Panc1 (cell line): ENCODE measurements around the gene WDR48. TPM values are rescaled to one million over a fixed set of nuclear protein-coding genes. Genes with fewer than 3 reads are reported as not detected.

Experiments used
- ATAC-seq: fragments of 200-7000 bp; cut with Tn5 transposase; 2 replicates; pipeline ENCODE4 v1.9.1; 2020; ENCODE audit warnings: mild to moderate bottlenecking, moderate library complexity
- BruUV-seq: library from RNA; stranded (reverse); fragments of 400-500 nt; replicated peaks from 2 replicates; lab custom pipeline; 2021; lab: Mats Ljungman, UMichigan
- CTCF ChIA-PET: fragments of 300-600 bp; sonication (Branson Sonifier 250); formaldehyde crosslinking; loops from one replicate; lab custom pipeline; 2022; ENCODE audit warnings: antibody characterized with exemption; lab: Charles Lee
- POLR2A ChIA-PET: fragments of 300-600 bp; sonication (Branson Sonifier 250); formaldehyde crosslinking; loops from one replicate; lab custom pipeline; 2022; ENCODE audit warnings: antibody characterized with exemption; lab: Charles Lee
- DNase-seq: peaks from one replicate; pipeline ENCODE4 v3.0.0-alpha.2; 2010; ENCODE audit warnings: low read depth, low spot score
- H3K27ac ChIP-seq: 2 replicates; pipeline ENCODE4 v1.5.1; 2011; ENCODE audit warnings: mild to moderate bottlenecking, low read length, inconsistent platforms
- H3K27me3 ChIP-seq: fragments of 200-500 bp; sonication (Bioruptor generic); 2 replicates; pipeline ENCODE4 v1.6.0; 2014; ENCODE audit warnings: low read length, inconsistent platforms; ENCODE audit not compliant: control insufficient read depth, insufficient read depth
- H3K36me3 ChIP-seq: fragments of 200-500 bp; sonication (Bioruptor generic); 2 replicates; pipeline ENCODE4 v1.5.1; 2014; ENCODE audit warnings: inconsistent platforms, mild to moderate bottlenecking, low read length, moderate library complexity; ENCODE audit not compliant: control insufficient read depth, insufficient read depth
- H3K4me1 ChIP-seq: 2 replicates; pipeline ENCODE4 v1.5.1; 2011; ENCODE audit warnings: inconsistent platforms, mild to moderate bottlenecking, low read length, moderate library complexity; ENCODE audit not compliant: control insufficient read depth, insufficient read depth
- H3K4me3 ChIP-seq, 2 experiments: 2 replicates each; pipeline ENCODE4 v1.5.1; 2011 to 2012; ENCODE audit warnings: low read depth in 2 of 2, low read length in 2 of 2, mild to moderate bottlenecking in 2 of 2, inconsistent platforms in 1 of 2, moderate library complexity in 1 of 2
- H3K9me3 ChIP-seq: fragments of 200-500 bp; sonication (Bioruptor generic); 2 replicates; pipeline ENCODE4 v1.5.1; 2014; ENCODE audit warnings: low read depth, mild to moderate bottlenecking, inconsistent platforms, low read length, moderate library complexity; ENCODE audit not compliant: control insufficient read depth, insufficient read depth
- POLR2AphosphoS5 ChIP-seq: IDR thresholded peaks from 2 replicates; pipeline ENCODE4 v1.6.1; 2012; ENCODE audit warnings: mild to moderate bottlenecking, low read depth, low read length, moderate library complexity
- SIN3A ChIP-seq: IDR thresholded peaks from 2 replicates; pipeline ENCODE4 v1.6.1; 2012; ENCODE audit warnings: low read depth, mild to moderate bottlenecking, low read length, moderate library complexity, borderline replicate concordance; ENCODE audit not compliant: insufficient read depth
- TCF7L2 ChIP-seq: IDR thresholded peaks from 2 replicates; pipeline ENCODE4 v1.6.1; 2011; ENCODE audit warnings: mild to moderate bottlenecking, low read depth, low read length, inconsistent platforms
- in situ Hi-C: cut with HindIII; loops from 2 replicates; pipeline ENCODE4 v1.10.0; 2016; ENCODE audit warnings: low sequenced_read_pairs, low pct_unique_long_range_greater_than_20kb
- intact Hi-C: fragments of 100-400 bp; cut with micrococcal nuclease; formaldehyde crosslinking; loops from one replicate; pipeline ENCODE4 v1.10.0; 2022; ENCODE audit not compliant: unreplicated experiment
- total RNA-seq: library from RNA; stranded (reverse); gene quantifications from one replicate; pipeline ENCODE4 v1.2.1, GENCODE V29; 2021; ENCODE audit not compliant: unreplicated experiment
- TF ChIP-seq, protein P1 (sequence below), 2 experiments: IDR thresholded peaks; 2 replicates each; pipeline ENCODE4 v1.6.1; 2011 to 2012; ENCODE audit warnings: low read depth in 2 of 2, control low read depth in 1 of 2, low read length in 1 of 2, mild to moderate bottlenecking in 1 of 2, moderate library complexity in 1 of 2; ENCODE audit not compliant: insufficient read depth in 1 of 2
- TF ChIP-seq, protein P2 (sequence below): fragments of 450-650 bp; IDR thresholded peaks from 2 replicates; pipeline ENCODE4 v1.5.1; 2017; ENCODE audit warnings: mild to moderate bottlenecking

The WDR48 gene
- total RNA-seq, 1 experiment from 2014 or later, result 15.7 TPM

DNA sequence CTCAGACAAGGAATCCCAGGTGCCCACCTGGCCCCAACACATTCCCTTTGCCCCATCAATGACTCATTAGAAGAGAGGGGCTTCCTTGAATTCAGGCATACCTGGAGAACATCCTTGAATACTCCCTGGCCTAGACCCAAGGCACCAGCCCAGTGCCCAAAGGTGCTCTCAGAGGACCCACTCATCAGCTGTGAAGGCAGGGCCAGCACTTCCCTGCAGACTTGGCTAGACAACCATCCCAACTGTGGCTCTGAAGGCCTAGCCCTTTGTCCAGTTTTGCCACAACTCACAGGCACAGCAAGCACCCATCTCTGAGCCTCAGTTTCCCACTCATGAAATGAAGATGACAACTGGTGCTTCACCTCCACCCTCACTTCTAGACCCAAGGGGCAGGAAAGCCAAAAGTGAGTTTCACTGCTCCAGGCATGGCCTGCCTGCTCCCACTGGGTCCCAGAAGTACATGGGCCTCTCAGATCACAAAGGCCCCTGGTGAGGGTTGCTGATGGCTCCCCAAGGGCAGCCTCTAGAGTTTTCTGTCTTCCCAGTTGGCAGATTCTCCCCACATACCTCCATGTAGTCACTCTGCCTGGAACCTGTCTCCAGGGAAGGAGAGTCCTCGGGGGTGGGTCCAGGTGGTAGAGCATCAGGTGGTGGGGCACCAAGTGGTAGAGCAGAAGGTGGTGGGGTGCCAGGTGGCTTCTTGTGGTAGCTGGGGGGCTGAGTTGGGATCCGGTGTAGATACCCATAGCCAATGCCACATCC, 48.1 kb downstream of the WDR48 start:
- no peaks in the 10 kb centered on the region for H3K9me3 ChIP-seq
- ATAC-seq (no peak), DNase-seq (no peak)
- ChIA-PET POLR2A (no interaction called here), CTCF (no interaction called here)
- H3K27ac ChIP-seq, result no peak overlapping the region
- intact Hi-C loops, result loop anchor here (5.0 kb wide), 1 partner anchor 187 kb away; no protein-coding TSS in a partner anchor
- H3K36me3 ChIP-seq, result peaks cover 2% of the 10 kb centered on the region
- in situ Hi-C loops, result no loop called here
- H3K4me3 ChIP-seq, result no peak overlapping the region
- no peaks in the 10 kb centered on the region for H3K4me1 ChIP-seq
- no TSS peak for BruUV-seq
- no peaks in the 10 kb centered on the region for H3K27me3 ChIP-seq
- TF ChIP-seq, protein P1, sequence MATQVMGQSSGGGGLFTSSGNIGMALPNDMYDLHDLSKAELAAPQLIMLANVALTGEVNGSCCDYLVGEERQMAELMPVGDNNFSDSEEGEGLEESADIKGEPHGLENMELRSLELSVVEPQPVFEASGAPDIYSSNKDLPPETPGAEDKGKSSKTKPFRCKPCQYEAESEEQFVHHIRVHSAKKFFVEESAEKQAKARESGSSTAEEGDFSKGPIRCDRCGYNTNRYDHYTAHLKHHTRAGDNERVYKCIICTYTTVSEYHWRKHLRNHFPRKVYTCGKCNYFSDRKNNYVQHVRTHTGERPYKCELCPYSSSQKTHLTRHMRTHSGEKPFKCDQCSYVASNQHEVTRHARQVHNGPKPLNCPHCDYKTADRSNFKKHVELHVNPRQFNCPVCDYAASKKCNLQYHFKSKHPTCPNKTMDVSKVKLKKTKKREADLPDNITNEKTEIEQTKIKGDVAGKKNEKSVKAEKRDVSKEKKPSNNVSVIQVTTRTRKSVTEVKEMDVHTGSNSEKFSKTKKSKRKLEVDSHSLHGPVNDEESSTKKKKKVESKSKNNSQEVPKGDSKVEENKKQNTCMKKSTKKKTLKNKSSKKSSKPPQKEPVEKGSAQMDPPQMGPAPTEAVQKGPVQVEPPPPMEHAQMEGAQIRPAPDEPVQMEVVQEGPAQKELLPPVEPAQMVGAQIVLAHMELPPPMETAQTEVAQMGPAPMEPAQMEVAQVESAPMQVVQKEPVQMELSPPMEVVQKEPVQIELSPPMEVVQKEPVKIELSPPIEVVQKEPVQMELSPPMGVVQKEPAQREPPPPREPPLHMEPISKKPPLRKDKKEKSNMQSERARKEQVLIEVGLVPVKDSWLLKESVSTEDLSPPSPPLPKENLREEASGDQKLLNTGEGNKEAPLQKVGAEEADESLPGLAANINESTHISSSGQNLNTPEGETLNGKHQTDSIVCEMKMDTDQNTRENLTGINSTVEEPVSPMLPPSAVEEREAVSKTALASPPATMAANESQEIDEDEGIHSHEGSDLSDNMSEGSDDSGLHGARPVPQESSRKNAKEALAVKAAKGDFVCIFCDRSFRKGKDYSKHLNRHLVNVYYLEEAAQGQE (IDR thresholded peaks at IDR 0.05; ENCODE audit: insufficient read depth in 1 of 2, low read depth in 2 of 2, low read length in 1 of 2), result no peak
- TF ChIP-seq TCF7L2 (no peak), POLR2AphosphoS5 (no peak), SIN3A (no peak)
- TF ChIP-seq, protein P2, sequence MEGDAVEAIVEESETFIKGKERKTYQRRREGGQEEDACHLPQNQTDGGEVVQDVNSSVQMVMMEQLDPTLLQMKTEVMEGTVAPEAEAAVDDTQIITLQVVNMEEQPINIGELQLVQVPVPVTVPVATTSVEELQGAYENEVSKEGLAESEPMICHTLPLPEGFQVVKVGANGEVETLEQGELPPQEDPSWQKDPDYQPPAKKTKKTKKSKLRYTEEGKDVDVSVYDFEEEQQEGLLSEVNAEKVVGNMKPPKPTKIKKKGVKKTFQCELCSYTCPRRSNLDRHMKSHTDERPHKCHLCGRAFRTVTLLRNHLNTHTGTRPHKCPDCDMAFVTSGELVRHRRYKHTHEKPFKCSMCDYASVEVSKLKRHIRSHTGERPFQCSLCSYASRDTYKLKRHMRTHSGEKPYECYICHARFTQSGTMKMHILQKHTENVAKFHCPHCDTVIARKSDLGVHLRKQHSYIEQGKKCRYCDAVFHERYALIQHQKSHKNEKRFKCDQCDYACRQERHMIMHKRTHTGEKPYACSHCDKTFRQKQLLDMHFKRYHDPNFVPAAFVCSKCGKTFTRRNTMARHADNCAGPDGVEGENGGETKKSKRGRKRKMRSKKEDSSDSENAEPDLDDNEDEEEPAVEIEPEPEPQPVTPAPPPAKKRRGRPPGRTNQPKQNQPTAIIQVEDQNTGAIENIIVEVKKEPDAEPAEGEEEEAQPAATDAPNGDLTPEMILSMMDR, result no peak

DNA sequence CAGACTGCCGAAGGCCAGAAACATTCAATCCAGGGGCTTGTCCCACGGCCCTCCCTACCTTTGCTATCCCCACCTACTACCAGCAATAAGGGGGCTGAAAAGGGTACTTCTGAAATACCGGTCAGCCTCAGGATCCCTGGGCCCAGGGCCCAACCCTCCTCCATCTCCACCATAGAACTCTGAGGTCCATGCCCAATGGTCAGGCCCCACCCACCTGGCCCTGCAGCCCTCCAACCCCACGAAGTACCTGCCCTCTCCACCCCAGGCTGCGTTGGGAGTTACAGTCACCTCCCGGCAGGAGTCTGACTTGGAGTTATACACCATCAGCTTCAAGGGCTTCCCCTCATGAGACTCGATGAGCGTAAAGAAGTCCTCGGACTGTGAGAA, 48.7 kb downstream of the WDR48 start:
- H3K36me3 ChIP-seq, result peaks cover 2% of the 10 kb centered on the region
- no peak for TF ChIP-seq SIN3A
- no peak overlapping the region for H3K27ac ChIP-seq
- no peaks in the 10 kb centered on the region for H3K9me3 ChIP-seq
- ChIA-PET CTCF (no interaction called here), POLR2A (no interaction called here)
- H3K4me1 ChIP-seq, result no peaks in the 10 kb centered on the region
- H3K4me3 ChIP-seq, result no peak overlapping the region
- no TSS peak for BruUV-seq
- no peaks in the 10 kb centered on the region for H3K27me3 ChIP-seq
- in situ Hi-C loops, result no loop called here
- intact Hi-C loops, result loop anchor here (5.0 kb wide), 1 partner anchor 187 kb away; no protein-coding TSS in a partner anchor
- ATAC-seq, result no peak
- DNase-seq, result no peak
